Measurements from ENCODE around the gene ARL5C. TPM values are rescaled to one million over a fixed set of nuclear protein-coding genes. Genes with fewer than 3 reads are reported as not detected.

ARL5C gene
- total RNA-seq, 5 donors from 2014 or later (not counting 1 experiment from before 2014, with no cell fraction given) = 0.90 TPM; not detected in 4

DNA sequence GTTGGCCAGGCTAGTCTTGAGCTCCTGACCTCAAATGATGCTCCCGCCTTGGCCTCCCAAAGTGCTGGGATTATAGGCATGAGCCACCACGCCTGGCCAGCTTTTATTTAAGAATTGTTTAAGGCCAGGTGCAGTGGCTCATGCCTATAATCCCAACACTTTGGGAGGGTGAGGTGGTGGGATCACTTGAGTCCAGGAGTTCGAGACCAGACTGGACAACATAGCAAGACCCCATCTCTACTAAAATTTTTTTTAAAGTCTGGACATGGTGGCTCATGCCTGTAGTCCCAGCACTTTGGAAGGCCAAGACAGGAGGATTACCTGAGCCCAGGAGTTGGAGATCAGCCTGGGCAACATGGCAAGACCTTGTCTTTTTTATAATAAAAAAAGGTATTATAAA, 19.7 kb downstream of the ARL5C start:
- ChIA-PET CTCF (no interaction called here), POLR2A (interaction anchor here (0.6 to 0.7 kb wide), 4 partner anchors 162 to 588 kb away, joined by 3 to 7 read pairs (median 6); no protein-coding TSS in a partner anchor)
- H3K27me3 Mint-ChIP-seq = no peaks in the 10 kb centered on the region
- no peak for DNase-seq
- ATAC-seq (replicated peaks in 1 of 4) = no peak
- H3K4me1 Mint-ChIP-seq = peaks cover 33 to 36% (median 34%) of the 10 kb centered on the region in 3 donors
- H3K27me3 ChIP-seq (replicated peaks in 1 of 2; ENCODE audit: control insufficient read depth in 2 of 2, extremely low read depth in 1 of 2, insufficient read depth in 2 of 2, low read length in 1 of 2) = peaks cover 0 to 19% of the 10 kb centered on the region in 2 experiments
- WGBS (ENCODE audit: insufficient coverage) = no CpG with 5 or more reads among the region's 3 CpGs
- peaks cover 0 to 3% (median 0%) of the 10 kb centered on the region in 3 donors for H3K9me3 Mint-ChIP-seq
- no peaks in the 10 kb centered on the region for H3K9me3 ChIP-seq
- no peaks in the 10 kb centered on the region for H3K36me3 Mint-ChIP-seq
- H3K27ac Mint-ChIP-seq = no peak overlapping the region
- peaks cover 2 to 25% of the 10 kb centered on the region in 2 experiments for H3K4me1 ChIP-seq (ENCODE audit: control insufficient read depth in 1 of 2, extremely low read depth in 1 of 2, insufficient read depth in 2 of 2, low read length in 2 of 2)
- H3K36me3 ChIP-seq (ENCODE audit: control insufficient read depth in 2 of 2, extremely low read depth in 1 of 2, insufficient read depth in 1 of 2, low read length in 1 of 2) = no peaks in the 10 kb centered on the region
- no peak overlapping the region for H3K27ac ChIP-seq (ENCODE audit: low read length)
- no peak overlapping the region for H3K4me3 ChIP-seq (ENCODE audit: control insufficient read depth in 1 of 2, extremely low read depth in 1 of 2, low read length in 1 of 2)
- no peak overlapping the region for H3K4me3 Mint-ChIP-seq

- H3K27ac Mint-ChIP-seq = no peak overlapping the region
- H3K36me3 Mint-ChIP-seq = no peaks in the 10 kb centered on the region
- POLR2A ChIA-PET = no interaction called here
- no peaks in the 10 kb centered on the region for H3K9me3 ChIP-seq
- no peaks in the 10 kb centered on the region for H3K36me3 ChIP-seq (ENCODE audit: control insufficient read depth in 2 of 2, extremely low read depth in 1 of 2, insufficient read depth in 1 of 2, low read length in 1 of 2)
- 88% methylated on average over 3 of the region's 3 CpGs for WGBS (ENCODE audit: insufficient coverage)
- no peak overlapping the region for H3K4me3 ChIP-seq (ENCODE audit: control insufficient read depth in 1 of 2, extremely low read depth in 1 of 2, low read length in 1 of 2)
- H3K27ac ChIP-seq (ENCODE audit: low read length) = no peak overlapping the region
- H3K4me3 Mint-ChIP-seq = no peak overlapping the region
- H3K27me3 Mint-ChIP-seq = no peaks in the 10 kb centered on the region
- peaks cover 2 to 14% of the 10 kb centered on the region in 2 experiments for H3K4me1 ChIP-seq (ENCODE audit: control insufficient read depth in 1 of 2, extremely low read depth in 1 of 2, insufficient read depth in 2 of 2, low read length in 2 of 2)
- DNase-seq (no peak), ATAC-seq (replicated peaks in 1 of 4) (no peak)
- peaks cover 24 to 29% (median 26%) of the 10 kb centered on the region in 3 donors for H3K4me1 Mint-ChIP-seq
- peaks cover 0 to 9% of the 10 kb centered on the region in 2 experiments for H3K27me3 ChIP-seq (replicated peaks in 1 of 2; ENCODE audit: control insufficient read depth in 2 of 2, extremely low read depth in 1 of 2, insufficient read depth in 2 of 2, low read length in 1 of 2)
- H3K9me3 Mint-ChIP-seq = peaks cover 0 to 3% (median 0%) of the 10 kb centered on the region in 3 donors
- CTCF ChIA-PET = no interaction called here
These were observed 20.8 kb downstream of the ARL5C start for GRCh38 chr17:39145143-39145542.

GRCh38 chr17:39144416-39144840, 21.5 kb downstream of the ARL5C start:
- Histone ChIP-seq H3K4me1 (ENCODE audit: control insufficient read depth in 1 of 2, extremely low read depth in 1 of 2, insufficient read depth in 2 of 2, low read length in 2 of 2) (peaks cover 0 to 9% of the 10 kb centered on the region in 2 experiments), H3K9me3 (no peaks in the 10 kb centered on the region), H3K27me3 (replicated peaks in 1 of 2; ENCODE audit: control insufficient read depth in 2 of 2, extremely low read depth in 1 of 2, insufficient read depth in 2 of 2, low read length in 1 of 2) (peaks cover 0 to 7% of the 10 kb centered on the region in 2 experiments), H3K27ac (ENCODE audit: low read length) (no peak overlapping the region), H3K36me3 (ENCODE audit: control insufficient read depth in 2 of 2, extremely low read depth in 1 of 2, insufficient read depth in 1 of 2, low read length in 1 of 2) (no peaks in the 10 kb centered on the region), H3K4me3 (ENCODE audit: control insufficient read depth in 1 of 2, extremely low read depth in 1 of 2, low read length in 1 of 2) (no peak overlapping the region)
- DNase-seq (no peak), ATAC-seq (replicated peaks in 1 of 4) (no peak)
- CTCF ChIA-PET = interaction anchor here (0.6 to 0.8 kb wide), 2 partner anchors 10 to 409 kb away, joined by 3 read pairs; no protein-coding TSS in a partner anchor
- POLR2A ChIA-PET = no interaction called here
- 63% methylated on average over 7 of the region's 9 CpGs for WGBS (ENCODE audit: insufficient coverage)
- Mint-ChIP-seq H3K9me3 (peaks cover 0 to 3% (median 0%) of the 10 kb centered on the region in 3 donors), H3K4me1 (peaks cover 17 to 22% (median 19%) of the 10 kb centered on the region in 3 donors), H3K27ac (peak overlapping the region in 1 of 2 donors; percentile 66), H3K27me3 (no peaks in the 10 kb centered on the region), H3K4me3 (no peak overlapping the region), H3K36me3 (no peaks in the 10 kb centered on the region)

- Mint-ChIP-seq H3K36me3 (no peaks in the 10 kb centered on the region), H3K27ac (no peak overlapping the region), H3K4me1 (peaks cover 12 to 15% (median 12%) of the 10 kb centered on the region in 3 donors), H3K27me3 (no peaks in the 10 kb centered on the region), H3K9me3 (peaks cover 0 to 3% (median 0%) of the 10 kb centered on the region in 3 donors), H3K4me3 (no peak overlapping the region)
- Histone ChIP-seq H3K36me3 (ENCODE audit: control insufficient read depth in 2 of 2, extremely low read depth in 1 of 2, insufficient read depth in 1 of 2, low read length in 1 of 2) (peaks cover 0 to 3% of the 10 kb centered on the region in 2 donors), H3K27me3 (replicated peaks in 1 of 2; ENCODE audit: control insufficient read depth in 2 of 2, extremely low read depth in 1 of 2, insufficient read depth in 2 of 2, low read length in 1 of 2) (peaks cover 0 to 3% of the 10 kb centered on the region in 2 experiments), H3K4me3 (ENCODE audit: control insufficient read depth in 1 of 2, extremely low read depth in 1 of 2, low read length in 1 of 2) (no peak overlapping the region), H3K4me1 (ENCODE audit: control insufficient read depth in 1 of 2, extremely low read depth in 1 of 2, insufficient read depth in 2 of 2, low read length in 2 of 2) (peaks cover 0 to 5% of the 10 kb centered on the region in 2 experiments), H3K9me3 (no peaks in the 10 kb centered on the region), H3K27ac (ENCODE audit: low read length) (no peak overlapping the region)
- ATAC-seq (replicated peaks in 1 of 4) (no peak), DNase-seq (no peak)
- 90% methylated on average over 6 of the region's 7 CpGs for WGBS (ENCODE audit: insufficient coverage)
- ChIA-PET POLR2A (no interaction called here), CTCF (interaction anchor here in 1 of 2 donors (0.8 kb wide), 1 partner anchor 11 kb away, joined by 3 read pairs; no protein-coding TSS in a partner anchor)
These were observed 22.3 kb downstream of the ARL5C start for GRCh38 chr17:39143552-39144093.

- Mint-ChIP-seq H3K4me1 (peaks cover 5 to 10% (median 6%) of the 10 kb centered on the region in 3 donors), H3K9me3 (peaks cover 0 to 3% (median 0%) of the 10 kb centered on the region in 3 donors), H3K27me3 (no peaks in the 10 kb centered on the region), H3K36me3 (peaks cover 2% of the 10 kb centered on the region), H3K4me3 (no peak overlapping the region), H3K27ac (no peak overlapping the region)
- Histone ChIP-seq H3K4me1 (ENCODE audit: control insufficient read depth in 1 of 2, extremely low read depth in 1 of 2, insufficient read depth in 2 of 2, low read length in 2 of 2) (peaks cover 0 to 5% of the 10 kb centered on the region in 2 experiments), H3K27me3 (replicated peaks in 1 of 2; ENCODE audit: control insufficient read depth in 2 of 2, extremely low read depth in 1 of 2, insufficient read depth in 2 of 2, low read length in 1 of 2) (peaks cover 0 to 3% of the 10 kb centered on the region in 2 experiments), H3K4me3 (ENCODE audit: control insufficient read depth in 1 of 2, extremely low read depth in 1 of 2, low read length in 1 of 2) (no peak overlapping the region), H3K9me3 (no peaks in the 10 kb centered on the region), H3K27ac (ENCODE audit: low read length) (no peak overlapping the region), H3K36me3 (ENCODE audit: control insufficient read depth in 2 of 2, extremely low read depth in 1 of 2, insufficient read depth in 1 of 2, low read length in 1 of 2) (peaks cover 0 to 3% of the 10 kb centered on the region in 2 donors)
- 100% methylated on average over 1 of the region's 11 CpGs for WGBS (ENCODE audit: insufficient coverage)
- ChIA-PET POLR2A (interaction anchor here in 1 of 2 donors (0.6 kb wide), 1 partner anchor 23 kb away, joined by 3 read pairs; no protein-coding TSS in a partner anchor), CTCF (no interaction called here)
- ATAC-seq (replicated peaks in 1 of 4) (no peak), DNase-seq (no peak)
These were observed 23.9 kb downstream of the ARL5C start for GRCh38 chr17:39141915-39142664.

DNA sequence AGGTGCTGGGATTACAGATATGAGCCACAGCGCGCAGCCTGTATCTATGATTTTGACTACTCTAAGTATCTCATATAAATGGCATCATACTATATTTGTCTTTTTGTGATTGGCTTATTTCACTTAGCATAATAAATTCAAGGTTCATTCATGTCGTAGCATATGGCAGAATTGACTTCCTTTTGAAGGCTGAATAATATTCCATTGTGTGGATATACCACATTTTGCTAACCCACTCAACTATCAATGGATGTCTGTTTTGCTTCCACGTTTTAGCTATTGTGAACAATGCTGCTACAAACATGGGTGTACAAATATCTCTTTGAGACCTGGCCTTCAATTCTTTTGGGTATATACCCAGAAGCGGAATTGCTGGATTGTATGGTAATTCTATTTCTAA, 24.7 kb downstream of the ARL5C start:
- Mint-ChIP-seq H3K27ac (no peak overlapping the region), H3K4me3 (no peak overlapping the region), H3K27me3 (no peaks in the 10 kb centered on the region), H3K9me3 (peaks cover 0 to 3% (median 0%) of the 10 kb centered on the region in 3 donors), H3K4me1 (peaks cover 5 to 10% (median 6%) of the 10 kb centered on the region in 3 donors), H3K36me3 (peaks cover 7% of the 10 kb centered on the region)
- no peaks in the 10 kb centered on the region for H3K9me3 ChIP-seq
- CTCF ChIA-PET = interaction anchor here in 1 of 2 donors (0.6 to 0.9 kb wide), 2 partner anchors 158 to 194 kb away, joined by 3 to 8 read pairs; no protein-coding TSS in a partner anchor
- peaks cover 0 to 5% of the 10 kb centered on the region in 2 experiments for H3K4me1 ChIP-seq (ENCODE audit: control insufficient read depth in 1 of 2, extremely low read depth in 1 of 2, insufficient read depth in 2 of 2, low read length in 2 of 2)
- ATAC-seq (replicated peaks in 1 of 4) (no peak), DNase-seq (no peak)
- no peak overlapping the region for H3K27ac ChIP-seq (ENCODE audit: low read length)
- peaks cover 0 to 3% of the 10 kb centered on the region in 2 donors for H3K36me3 ChIP-seq (ENCODE audit: control insufficient read depth in 2 of 2, extremely low read depth in 1 of 2, insufficient read depth in 1 of 2, low read length in 1 of 2)
- WGBS (ENCODE audit: insufficient coverage) = no CpG with 5 or more reads among the region's 5 CpGs
- POLR2A ChIA-PET = no interaction called here
- no peak overlapping the region for H3K4me3 ChIP-seq (ENCODE audit: control insufficient read depth in 1 of 2, extremely low read depth in 1 of 2, low read length in 1 of 2)
- peaks cover 0 to 3% of the 10 kb centered on the region in 2 experiments for H3K27me3 ChIP-seq (replicated peaks in 1 of 2; ENCODE audit: control insufficient read depth in 2 of 2, extremely low read depth in 1 of 2, insufficient read depth in 2 of 2, low read length in 1 of 2)
